ENCODE results near the gene CMTM4. TPM values are rescaled to one million over a fixed set of nuclear protein-coding genes. Genes with fewer than 3 reads are reported as not detected.

CMTM4 gene
- total and polyA plus RNA-seq, 2 donors (not counting 1 experiment from before 2014, with no cell fraction given), result 0.06 to 0.59 TPM

GRCh38 chr16:66569827-66570405 is 126.6 kb downstream of the CMTM4 start:
- H3K4me3 ChIP-seq (ENCODE audit: control extremely low read depth in 1 of 5, extremely low read depth in 1 of 5, insufficient read depth in 1 of 5, low read depth in 2 of 5, low read length in 4 of 5), result no peak overlapping the region

More at GRCh38 chr16:66569827-66570405, 126.6 kb downstream of the CMTM4 start:
- Mint-ChIP-seq H3K27me3 (no peaks in the 10 kb centered on the region), H3K4me1 (no peaks in the 10 kb centered on the region), H3K27ac (no peak overlapping the region), H3K9me3 (ENCODE audit: insufficient read depth) (no peaks in the 10 kb centered on the region), H3K4me3 (no peak overlapping the region)
- ATAC-seq (ENCODE audit: low read depth), result no peak
- TF ChIP-seq CTCF (IDR thresholded peaks at IDR 0.05) (no peak), EZH2 (IDR thresholded peaks at IDR 0.05; ENCODE audit: borderline replicate concordance, insufficient read depth, low read depth, low read length, poor library complexity, severe bottlenecking) (no peak)
- Histone ChIP-seq H3K27ac (ENCODE audit: low read length in 2 of 2) (no peak overlapping the region), H3K4me1 (ENCODE audit: control insufficient read depth in 2 of 2, insufficient read depth in 2 of 2, low read length in 2 of 2) (no peaks in the 10 kb centered on the region), H3K9ac (ENCODE audit: low read length) (no peak overlapping the region), H2AFZ (ENCODE audit: insufficient read depth, low read depth, low read length, poor library complexity, severe bottlenecking) (no peak overlapping the region), H3K36me3 (replicated peaks in 1 of 2; ENCODE audit: control extremely low read depth in 1 of 2, control insufficient read depth in 1 of 2, extremely low read depth in 1 of 2, insufficient read depth in 2 of 2, low read length in 1 of 2) (peaks cover 0 to 10% of the 10 kb centered on the region in 2 experiments), H3K79me2 (ENCODE audit: control insufficient read depth, insufficient read depth, low read length) (no peaks in the 10 kb centered on the region), H3K9me3 (ENCODE audit: control extremely low read depth in 1 of 3, control insufficient read depth in 2 of 3, insufficient read depth in 1 of 3, low read length in 2 of 3) (no peaks in the 10 kb centered on the region), H4K20me1 (ENCODE audit: control insufficient read depth, insufficient read depth, low read length, poor library complexity, severe bottlenecking) (peaks cover 5% of the 10 kb centered on the region), H3K27me3 (replicated peaks in 1 of 4; ENCODE audit: control extremely low read depth in 1 of 4, control insufficient read depth in 3 of 4, insufficient read depth in 4 of 4, low read length in 3 of 4) (no peaks in the 10 kb centered on the region), H3K4me2 (replicated peaks; ENCODE audit: low read depth, low read length, poor library complexity, severe bottlenecking) (no peak overlapping the region)
- CTCF ChIA-PET, result interaction anchor here (0.9 to 2.7 kb wide), 4 partner anchors 9 to 298 kb away, joined by 3 to 21 read pairs (median 6); partner anchors contain the start of gene CMTM2
- no peak for DNase-seq
- intact Hi-C loops (cut with micrococcal nuclease), result no loop called here
- WGBS (ENCODE audit: insufficient coverage), result no CpG with 5 or more reads among the region's 3 CpGs
- POLR2A ChIA-PET, result no interaction called here

Measured in B cell (primary cell).